ENCODE results near the gene TAS1R2. TPM values are rescaled to one million over a fixed set of nuclear protein-coding genes. Genes with fewer than 3 reads are reported as not detected.

Gene TAS1R2
- polyA plus RNA-seq, 2 of the 4 experiments (the other 2 are of a cell fraction) = not detected

GRCh38 chr1:18816808-18817207, 42.7 kb downstream of the TAS1R2 start:
- ChIA-PET CTCF (interaction anchor here (0.7 to 12.6 kb wide), 2 partner anchors 169 to 220 kb away, joined by 3 to 236 read pairs; no protein-coding TSS in a partner anchor), POLR2A (no interaction called here)
- Histone ChIP-seq H3K9me3 (no peaks in the 10 kb centered on the region), H3K4me1 (no peaks in the 10 kb centered on the region), H3K27ac (no peak overlapping the region), H3K4me2 (no peak overlapping the region), H3K4me3 (no peak overlapping the region)
- 81% methylated on average over 2 of the region's 2 CpGs for WGBS (ENCODE audit: missing lambda C conversion rate)
- no peak for TF ChIP-seq HOXB13 (CRISPR knock-in tag; IDR thresholded peaks at IDR 0.05; ENCODE audit: low read depth)
- TF ChIP-seq RCOR1 (IDR thresholded peaks at IDR 0.05; ENCODE audit: low read depth, low read length) = no peak
- no peak for TF ChIP-seq GATA3 (IDR thresholded peaks at IDR 0.05; ENCODE audit: borderline replicate concordance)
- no peak for TF ChIP-seq NFE2L2 (conservative IDR thresholded peaks at IDR 0.05; ENCODE audit: low read length)
- no peak for TF ChIP-seq CHD4 (IDR thresholded peaks at IDR 0.05; ENCODE audit: borderline replicate concordance)
- TF ChIP-seq, protein P1, sequence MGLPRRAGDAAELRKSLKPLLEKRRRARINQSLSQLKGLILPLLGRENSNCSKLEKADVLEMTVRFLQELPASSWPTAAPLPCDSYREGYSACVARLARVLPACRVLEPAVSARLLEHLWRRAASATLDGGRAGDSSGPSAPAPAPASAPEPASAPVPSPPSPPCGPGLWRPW (IDR thresholded peaks at IDR 0.05) = no peak
- TF ChIP-seq, protein P2, sequence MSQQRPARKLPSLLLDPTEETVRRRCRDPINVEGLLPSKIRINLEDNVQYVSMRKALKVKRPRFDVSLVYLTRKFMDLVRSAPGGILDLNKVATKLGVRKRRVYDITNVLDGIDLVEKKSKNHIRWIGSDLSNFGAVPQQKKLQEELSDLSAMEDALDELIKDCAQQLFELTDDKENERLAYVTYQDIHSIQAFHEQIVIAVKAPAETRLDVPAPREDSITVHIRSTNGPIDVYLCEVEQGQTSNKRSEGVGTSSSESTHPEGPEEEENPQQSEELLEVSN (IDR thresholded peaks at IDR 0.05; ENCODE audit: borderline replicate concordance, low read depth) = no peak
- no peak for TF ChIP-seq HMGXB4 (CRISPR knock-in tag; IDR thresholded peaks at IDR 0.05; ENCODE audit: borderline replicate concordance)
- TF ChIP-seq ZC3H11A (IDR thresholded peaks at IDR 0.05) = no peak
- no peak for TF ChIP-seq PHF8 (IDR thresholded peaks at IDR 0.05; ENCODE audit: borderline replicate concordance, low read depth)
- TF ChIP-seq PBX3 (IDR thresholded peaks at IDR 0.05) = no peak
- no peak for TF ChIP-seq ZNF302 (CRISPR knock-in tag; IDR thresholded peaks at IDR 0.05)
- no peak for TF ChIP-seq ZFP36 (IDR thresholded peaks at IDR 0.05; ENCODE audit: borderline replicate concordance, partially characterized antibody)
- no peak for TF ChIP-seq HOXA7 (CRISPR knock-in tag; IDR thresholded peaks at IDR 0.05)
- TF ChIP-seq MAZ (IDR thresholded peaks at IDR 0.05; ENCODE audit: borderline replicate concordance, low read depth, low read length) = no peak
- TF ChIP-seq CEBPB (IDR thresholded peaks at IDR 0.05) = no peak
- no peak for FAIRE-seq
- no peak for DNase-seq (ENCODE audit: low read depth in 1 of 2, low spot score in 1 of 2)
- no peak for ATAC-seq

DNA sequence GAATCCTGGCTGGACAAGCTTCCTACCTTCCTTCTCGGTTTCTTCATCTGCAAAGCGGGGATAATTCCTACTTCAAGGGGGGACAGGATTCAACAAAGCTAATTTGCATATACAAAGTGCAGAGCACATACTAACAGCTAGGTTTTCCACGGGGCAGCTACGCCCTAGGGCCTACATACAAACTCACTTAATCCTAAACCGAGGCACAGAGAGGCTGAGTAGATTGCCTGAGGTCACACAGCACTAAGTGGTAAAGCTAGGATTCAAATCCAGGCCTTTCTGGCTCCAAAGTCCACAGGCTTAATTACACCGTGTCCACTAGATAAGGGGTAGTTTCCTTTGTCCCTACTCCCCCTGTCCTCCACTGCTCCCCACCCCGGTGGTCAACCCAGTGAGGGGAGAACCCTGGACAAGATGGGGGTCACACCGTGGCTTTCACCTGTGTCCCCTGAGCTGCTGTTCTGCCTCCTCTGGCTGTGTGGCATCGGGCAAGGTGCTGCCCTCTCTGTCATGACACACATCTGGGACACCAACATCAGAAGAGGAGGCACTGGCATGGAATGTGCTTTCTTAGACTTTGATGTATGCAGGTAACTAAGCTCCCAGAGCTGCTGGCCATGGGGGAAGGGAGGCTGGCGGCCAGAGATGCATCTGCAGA, 44.5 kb downstream of the TAS1R2 start:
- FAIRE-seq (no peak), DNase-seq (ENCODE audit: low read depth in 1 of 2, low spot score in 1 of 2) (no peak), ATAC-seq (no peak)
- TF ChIP-seq ZFP36 (IDR thresholded peaks at IDR 0.05; ENCODE audit: borderline replicate concordance, partially characterized antibody) (peak; percentile 56), HEYL (CRISPR knock-in tag; IDR thresholded peaks at IDR 0.05) (no peak), KDM5A (IDR thresholded peaks at IDR 0.05) (no peak), GATA3 (IDR thresholded peaks at IDR 0.05; ENCODE audit: borderline replicate concordance) (no peak), ZNF302 (CRISPR knock-in tag; IDR thresholded peaks at IDR 0.05) (no peak), PHF8 (IDR thresholded peaks at IDR 0.05; ENCODE audit: borderline replicate concordance, low read depth) (no peak), HOXB13 (CRISPR knock-in tag; IDR thresholded peaks at IDR 0.05; ENCODE audit: low read depth) (no peak)
- TF ChIP-seq, protein P3, sequence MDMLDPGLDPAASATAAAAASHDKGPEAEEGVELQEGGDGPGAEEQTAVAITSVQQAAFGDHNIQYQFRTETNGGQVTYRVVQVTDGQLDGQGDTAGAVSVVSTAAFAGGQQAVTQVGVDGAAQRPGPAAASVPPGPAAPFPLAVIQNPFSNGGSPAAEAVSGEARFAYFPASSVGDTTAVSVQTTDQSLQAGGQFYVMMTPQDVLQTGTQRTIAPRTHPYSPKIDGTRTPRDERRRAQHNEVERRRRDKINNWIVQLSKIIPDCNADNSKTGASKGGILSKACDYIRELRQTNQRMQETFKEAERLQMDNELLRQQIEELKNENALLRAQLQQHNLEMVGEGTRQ (IDR thresholded peaks at IDR 0.05) = no peak
- Histone ChIP-seq H3K4me3 (no peak overlapping the region), H3K4me2 (no peak overlapping the region), H3K9me3 (no peaks in the 10 kb centered on the region), H3K27ac (no peak overlapping the region), H3K4me1 (no peaks in the 10 kb centered on the region)
- WGBS (ENCODE audit: missing lambda C conversion rate) = 45% methylated on average over 8 of the region's 10 CpGs
- CTCF ChIA-PET = interaction anchor here (1.9 to 12.6 kb wide), 2 partner anchors 10 to 218 kb away, joined by 6 to 236 read pairs; no protein-coding TSS in a partner anchor
- POLR2A ChIA-PET = no interaction called here

Measured in A549 (cell line).